Activated CD4-positive, alpha-beta T cell treated with anti-CD3 and anti-CD28 coated beads, Interleukin-2, Interleukin-6, amounts not matched to agents 100 ng/mL and 50 ng/mL, durations not matched to agents 16 hours and 8 hours (primary cell): Measurements from ENCODE around the gene RNF151.
"Not testable (repeated sequence)": the region's sequence is repeated elsewhere in the genome, so short reads cannot be mapped to it uniquely, and the experiment has no call there.

Experiments
- DNase-seq: peaks from one replicate; pipeline ENCODE4 v3.0.0-alpha.2; 2020

The RNF151 gene

DNA sequence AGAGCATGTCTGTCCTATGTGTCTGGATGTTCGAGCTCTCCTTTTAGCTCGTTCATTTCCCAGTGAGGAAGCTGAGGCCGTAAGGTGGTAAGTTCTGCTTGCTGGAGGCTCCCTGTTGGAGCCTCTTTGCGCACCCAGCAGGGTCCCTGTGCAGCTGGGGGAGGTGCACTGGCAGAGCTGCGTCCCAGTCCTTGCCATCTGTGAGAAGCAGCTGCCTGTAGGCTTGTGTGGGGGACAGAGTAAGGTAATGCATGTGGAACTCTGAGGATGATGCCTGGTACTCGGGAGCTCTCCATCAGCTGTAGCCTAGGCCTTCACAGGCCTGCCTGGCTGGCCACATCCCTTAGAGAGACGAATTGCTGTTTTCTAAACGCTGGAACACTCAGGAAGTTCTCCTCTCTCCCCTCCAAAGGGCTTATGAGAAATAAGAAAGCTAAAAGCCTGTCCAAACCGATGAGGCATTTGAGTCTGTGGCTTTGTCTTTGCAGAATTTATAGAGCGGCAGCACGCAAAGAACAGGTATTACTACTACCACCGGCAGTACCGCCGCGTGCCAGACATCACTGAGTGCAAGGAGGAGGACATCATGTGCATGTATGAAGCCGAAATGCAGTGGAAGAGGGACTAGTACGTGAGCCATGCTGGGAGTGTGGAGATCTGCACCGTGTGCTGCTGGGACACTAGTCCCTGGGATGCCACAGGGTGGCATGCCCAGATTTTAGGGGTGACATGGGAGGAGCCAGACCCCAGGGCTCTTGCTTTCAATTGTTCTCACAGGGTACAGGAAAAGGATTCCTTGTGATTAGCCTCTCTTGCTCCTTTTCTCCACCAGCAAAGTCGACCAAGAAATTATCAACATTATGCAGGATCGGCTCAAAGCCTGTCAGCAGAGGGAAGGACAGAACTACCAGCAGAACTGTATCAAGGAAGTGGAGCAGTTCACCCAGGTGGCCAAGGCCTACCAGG, 5.7 kb upstream of the RNF151 start:
- peak; percentile 77 for DNase-seq

DNA sequence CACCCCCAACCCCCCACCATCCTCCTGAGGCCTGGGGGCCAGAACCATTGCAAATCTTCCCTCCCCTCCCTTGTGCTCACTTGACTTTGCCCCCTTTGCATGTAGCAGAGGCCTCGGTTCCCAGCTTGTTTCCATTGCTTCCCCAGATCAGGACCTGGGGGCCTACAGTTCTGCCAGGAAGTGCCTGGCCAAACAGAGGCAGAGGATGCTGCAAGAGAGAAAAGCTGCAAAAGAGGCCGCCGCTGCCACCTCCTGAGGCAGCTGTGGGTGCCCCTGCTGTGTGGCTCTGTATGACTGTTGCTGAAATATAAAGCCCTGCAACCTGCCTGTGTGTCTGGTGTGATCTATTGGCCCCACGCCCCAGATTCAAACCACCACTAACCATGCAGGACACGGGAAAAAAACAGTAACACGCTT, 5.0 kb upstream of the RNF151 start:
- DNase-seq: peak; percentile 65

DNA sequence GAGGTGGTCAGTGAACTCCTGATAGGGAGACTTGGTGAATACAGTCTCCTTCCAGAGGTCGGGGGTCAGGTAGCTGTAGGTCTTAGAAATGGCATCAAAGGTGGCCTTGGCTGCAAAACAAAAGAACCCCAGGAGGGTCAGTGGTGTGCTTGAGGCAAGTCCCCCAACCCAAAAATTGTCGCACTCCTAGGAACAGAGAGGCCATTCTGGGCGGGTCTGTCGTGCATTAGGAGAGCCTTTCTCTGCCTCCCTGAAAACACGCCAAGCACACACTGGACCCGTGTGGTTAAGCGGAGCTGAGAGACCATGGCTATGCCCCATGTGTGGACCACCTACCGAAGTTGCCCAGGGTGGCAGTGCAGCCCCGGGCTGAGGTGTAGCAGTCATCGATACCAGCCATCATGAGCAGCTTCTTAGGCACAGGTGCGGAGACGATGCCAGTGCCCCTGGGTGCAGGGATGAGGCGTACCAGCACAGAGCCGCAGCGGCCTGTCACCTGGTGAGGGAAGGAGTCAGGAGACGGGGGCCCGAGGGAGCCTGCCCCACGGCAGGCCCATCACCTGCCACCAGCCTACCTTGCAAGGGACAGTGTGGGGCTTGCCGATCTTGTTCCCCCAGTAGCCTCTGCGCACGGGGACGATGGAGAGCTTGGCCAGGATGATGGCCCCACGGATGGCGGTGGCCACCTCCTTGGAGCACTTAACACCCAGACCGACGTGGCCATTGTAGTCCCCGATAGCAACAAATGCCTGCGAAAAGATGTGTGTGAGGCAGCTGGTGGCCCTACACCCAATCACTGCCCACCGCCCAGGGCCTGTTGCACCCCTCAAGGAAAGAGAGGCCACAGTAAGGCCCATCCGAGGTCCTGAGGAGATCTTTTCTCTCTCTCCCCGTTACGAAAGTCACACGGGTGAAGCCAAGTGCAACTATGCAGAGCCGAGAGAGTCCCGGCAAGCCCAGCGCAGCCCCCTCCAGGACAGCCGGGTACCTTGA, 4.2 kb upstream of the RNF151 start:
- not testable (repeated sequence) for DNase-seq

DNA sequence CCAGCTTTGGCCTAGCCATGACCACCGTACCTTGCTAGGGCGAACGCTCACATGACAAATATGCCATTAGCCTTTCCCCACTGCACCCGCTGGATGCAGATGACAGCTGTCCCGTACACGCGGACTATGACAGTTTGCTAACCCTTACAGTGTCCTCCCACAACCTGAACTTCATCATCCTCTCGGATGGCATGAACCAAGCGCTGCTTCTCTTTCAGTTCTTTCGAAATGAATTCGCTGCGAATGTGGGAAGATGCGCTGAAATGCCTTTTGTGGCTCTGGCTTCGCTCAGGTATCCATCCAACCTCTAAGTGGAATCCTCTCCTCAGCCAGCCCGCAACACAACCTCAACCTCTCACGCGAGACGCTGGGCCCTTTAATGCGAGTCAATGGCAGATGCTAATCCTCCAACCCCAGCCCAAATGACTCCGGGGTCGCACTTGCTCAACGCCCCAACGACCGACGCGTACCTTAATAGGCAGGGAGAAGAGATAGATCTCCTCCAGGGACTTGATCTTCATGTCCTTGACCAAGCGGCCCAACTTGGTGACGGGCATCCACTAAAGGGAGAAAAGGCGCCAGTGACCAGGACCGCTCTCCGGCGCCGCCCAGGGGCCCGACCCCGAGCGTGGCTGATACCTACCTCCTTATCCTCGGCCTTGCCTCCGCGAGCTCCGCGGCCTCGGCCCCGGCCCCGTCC, 2.7 kb upstream of the RNF151 start:
- DNase-seq: peak; percentile 59

DNA sequence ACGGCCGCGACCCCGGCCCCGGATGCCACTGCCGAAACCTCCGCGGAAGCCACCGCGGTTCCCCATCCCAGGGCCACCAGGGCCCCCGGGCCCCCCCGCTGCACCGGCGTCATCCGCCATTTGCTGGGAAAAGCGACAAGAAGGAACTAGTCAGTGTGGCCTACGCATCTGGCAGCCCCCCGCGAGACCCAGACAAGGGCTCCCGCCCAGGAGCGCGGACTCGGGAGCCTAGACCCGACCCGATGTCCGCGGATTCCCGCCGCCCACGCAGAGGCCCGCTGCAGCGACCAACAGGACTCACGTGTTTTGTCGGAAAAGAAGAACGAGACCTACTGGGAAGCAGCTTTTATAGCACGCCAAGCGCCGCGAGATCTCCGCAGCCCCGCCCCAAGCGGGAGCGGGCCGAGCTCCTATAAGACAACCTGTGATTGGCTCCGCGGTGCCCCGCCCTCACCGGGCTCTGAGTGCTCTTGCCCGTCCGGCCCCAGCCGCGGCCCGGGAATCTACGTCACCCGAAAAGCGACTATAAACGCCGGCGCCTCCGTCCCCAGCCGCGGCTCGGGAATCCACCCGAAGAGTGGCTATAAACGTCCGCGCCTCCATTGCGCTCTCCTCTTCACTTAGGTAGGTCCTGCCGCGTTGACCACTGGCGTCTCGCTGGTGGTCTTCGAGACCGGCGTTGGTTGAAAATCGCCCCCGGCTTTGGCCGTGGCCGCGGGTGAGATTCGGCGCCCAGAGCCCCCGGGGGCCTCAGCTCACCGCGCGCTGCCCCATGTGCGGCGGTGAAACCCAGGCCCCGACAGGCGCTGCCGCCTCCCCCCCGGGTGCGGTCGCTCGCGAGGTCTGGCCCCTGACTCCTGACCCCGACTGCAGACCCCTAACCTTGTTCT, 1.9 kb upstream of the RNF151 start, which contains the start of gene RPS2:
RPS2 (minus strand) TSS at position 321 of the 890 bp plus-strand sequence; CDS start at position 120, 201 bp downstream.
- peak; percentile 99 for DNase-seq

DNA sequence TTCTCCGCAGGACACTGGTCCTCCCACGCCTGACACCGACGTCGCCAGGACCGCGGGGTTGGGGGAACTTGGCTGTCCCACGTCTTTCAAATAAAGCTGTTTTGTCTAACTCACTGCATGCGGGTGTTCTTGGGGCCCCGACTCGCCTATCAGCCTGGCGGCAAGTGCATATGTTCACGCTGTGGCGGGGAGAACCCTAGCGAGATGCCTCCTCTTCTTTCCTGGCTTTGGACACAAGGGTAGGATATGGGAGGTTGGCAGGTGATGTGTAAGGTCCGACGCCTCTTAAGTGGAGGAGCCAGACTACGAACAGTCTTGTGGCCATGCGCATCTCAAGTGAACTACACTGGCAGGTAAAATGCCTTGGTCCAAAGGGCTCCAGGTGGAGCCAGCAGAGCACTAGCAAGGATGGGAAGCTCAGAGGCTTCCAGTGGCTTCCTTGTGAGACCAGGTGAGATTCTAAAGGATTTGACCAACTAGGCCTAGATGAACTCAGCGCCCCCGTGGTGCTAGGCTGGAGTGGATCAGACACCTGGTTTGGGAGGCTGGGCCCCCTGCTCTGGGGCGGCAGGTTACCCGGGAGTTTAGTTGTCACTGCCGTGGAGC, 1.2 kb upstream of the RNF151 start:
- no peak for DNase-seq

DNA sequence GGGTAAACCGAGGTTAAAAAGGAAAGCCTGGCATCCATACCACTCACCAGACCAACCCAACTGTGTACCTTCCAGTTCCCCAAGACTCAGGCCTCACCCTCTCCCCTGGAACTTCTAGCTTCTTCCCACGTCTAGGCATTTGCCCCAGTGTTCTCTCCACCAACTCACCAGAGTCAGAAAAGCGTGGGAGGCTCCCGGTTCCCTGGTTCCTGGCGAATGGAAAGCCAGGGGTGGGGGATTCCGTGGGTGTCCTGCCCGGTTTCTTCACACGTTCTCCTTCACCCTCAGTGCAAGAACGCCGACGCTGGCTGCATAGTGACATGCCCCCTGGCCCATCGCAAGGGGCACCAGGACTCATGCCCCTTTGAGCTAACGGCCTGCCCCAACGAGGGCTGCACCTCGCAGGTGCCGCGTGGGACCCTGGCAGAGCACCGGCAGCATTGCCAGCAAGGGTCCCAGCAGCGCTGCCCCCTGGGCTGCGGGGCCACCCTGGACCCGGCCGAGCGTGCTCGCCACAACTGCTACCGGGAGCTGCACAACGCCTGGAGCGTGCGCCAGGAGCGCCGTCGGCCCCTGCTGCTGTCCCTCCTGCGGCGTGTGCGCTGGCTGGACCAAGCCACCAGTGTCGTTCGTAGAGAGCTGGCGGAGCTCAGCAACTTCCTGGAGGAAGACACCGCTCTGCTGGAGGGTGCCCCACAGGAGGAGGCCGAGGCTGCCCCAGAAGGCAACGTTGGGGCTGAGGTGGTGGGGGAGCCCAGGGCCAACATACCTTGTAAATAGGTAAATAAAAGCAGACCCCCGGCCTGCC, 1.7 kb downstream of the RNF151 start:
- DNase-seq: no peak

DNA sequence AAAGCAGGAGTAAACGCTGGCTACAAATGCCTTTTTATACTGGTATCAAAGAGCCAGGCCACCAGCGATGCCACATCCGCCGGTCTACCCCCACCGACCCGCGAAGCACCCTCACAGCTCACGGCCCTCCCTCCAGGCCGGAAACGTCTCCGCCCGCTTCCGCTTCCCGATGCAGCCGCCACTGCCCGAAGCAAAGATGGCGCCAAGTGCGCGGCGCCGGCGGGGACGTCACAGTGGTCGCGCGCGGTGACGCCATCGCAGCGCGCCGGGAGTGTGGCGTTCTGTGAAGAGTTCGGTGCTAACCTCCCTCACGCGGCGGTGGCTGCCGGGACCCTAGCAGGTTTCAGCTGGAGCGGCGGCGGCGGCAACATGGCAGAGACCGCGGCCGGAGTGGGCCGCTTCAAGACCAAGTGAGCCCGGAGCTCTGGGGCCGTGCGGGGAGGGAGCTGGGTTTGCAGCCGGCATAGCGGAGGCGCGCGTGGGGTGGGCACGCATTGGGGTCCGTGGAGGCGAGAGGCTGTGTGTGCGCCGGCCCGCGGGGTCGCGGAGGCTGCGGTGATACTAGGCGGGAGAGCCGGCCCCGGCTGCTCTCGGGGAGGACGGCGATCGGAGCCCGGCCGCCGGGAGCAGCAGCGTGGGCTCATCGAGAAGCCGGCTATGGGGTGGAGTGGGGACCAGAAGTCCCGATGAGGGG, 5.3 kb downstream of the RNF151 start, which contains the start of gene TBL3:
TBL3 (plus strand) TSS at position 258 of the 694 bp plus-strand sequence; CDS start at position 370, 112 bp downstream.
- peak; percentile 98 for DNase-seq

DNA sequence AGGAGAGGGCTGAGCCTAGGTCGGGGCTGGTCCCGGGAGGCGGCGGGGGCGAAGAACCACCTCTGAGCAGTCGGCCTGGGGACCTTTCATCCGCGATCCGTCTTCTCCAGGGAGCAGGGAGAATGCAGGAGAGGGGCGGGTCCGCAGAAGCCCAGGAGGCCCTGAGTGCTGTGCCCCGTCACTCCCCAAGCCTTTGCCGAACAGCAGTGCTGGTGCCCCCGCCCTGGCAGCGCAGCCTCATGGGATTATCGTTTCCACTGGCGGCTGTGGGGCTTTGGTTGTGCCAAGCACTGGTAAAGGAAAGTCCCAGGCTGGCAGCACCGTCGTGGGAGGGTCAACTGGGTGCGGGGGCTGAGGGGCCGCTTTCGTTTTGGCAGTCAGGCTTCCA, 5.8 kb downstream of the RNF151 start:
- DNase-seq: no peak

DNA sequence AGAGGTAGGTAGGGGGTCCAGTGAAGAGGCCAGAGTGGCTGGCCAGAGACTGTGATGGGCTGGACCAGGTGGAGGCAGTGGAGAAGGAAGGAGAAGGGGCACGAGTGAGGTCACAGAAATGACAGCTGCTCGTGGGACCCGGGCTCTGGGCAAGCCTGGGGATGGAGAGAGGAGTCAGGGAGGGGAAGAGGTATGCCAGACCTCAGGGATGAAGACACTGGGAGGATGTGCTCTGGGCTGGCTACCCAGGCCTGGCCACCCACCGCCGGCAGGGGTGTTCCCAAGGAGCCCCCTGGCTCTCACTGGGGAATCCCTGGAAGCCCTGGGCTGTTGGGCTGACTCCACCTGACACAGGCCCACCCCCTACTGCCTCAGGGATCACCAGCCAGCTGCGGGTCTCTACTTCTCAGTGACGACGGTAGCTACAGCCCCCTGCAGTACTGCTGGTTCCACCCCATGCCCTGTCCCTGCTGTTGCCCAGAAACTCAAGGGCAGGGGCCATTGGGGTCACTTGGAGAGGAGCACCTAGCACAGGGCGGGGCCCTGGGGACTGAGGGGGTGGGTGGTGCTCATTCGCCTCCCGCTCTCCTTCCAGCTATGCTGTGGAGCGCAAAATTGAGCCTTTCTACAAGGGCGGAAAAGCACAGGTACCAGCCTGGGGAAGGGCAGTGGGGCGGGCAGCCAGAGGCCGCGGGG, 7.0 kb downstream of the RNF151 start:
- no peak for DNase-seq

DNA sequence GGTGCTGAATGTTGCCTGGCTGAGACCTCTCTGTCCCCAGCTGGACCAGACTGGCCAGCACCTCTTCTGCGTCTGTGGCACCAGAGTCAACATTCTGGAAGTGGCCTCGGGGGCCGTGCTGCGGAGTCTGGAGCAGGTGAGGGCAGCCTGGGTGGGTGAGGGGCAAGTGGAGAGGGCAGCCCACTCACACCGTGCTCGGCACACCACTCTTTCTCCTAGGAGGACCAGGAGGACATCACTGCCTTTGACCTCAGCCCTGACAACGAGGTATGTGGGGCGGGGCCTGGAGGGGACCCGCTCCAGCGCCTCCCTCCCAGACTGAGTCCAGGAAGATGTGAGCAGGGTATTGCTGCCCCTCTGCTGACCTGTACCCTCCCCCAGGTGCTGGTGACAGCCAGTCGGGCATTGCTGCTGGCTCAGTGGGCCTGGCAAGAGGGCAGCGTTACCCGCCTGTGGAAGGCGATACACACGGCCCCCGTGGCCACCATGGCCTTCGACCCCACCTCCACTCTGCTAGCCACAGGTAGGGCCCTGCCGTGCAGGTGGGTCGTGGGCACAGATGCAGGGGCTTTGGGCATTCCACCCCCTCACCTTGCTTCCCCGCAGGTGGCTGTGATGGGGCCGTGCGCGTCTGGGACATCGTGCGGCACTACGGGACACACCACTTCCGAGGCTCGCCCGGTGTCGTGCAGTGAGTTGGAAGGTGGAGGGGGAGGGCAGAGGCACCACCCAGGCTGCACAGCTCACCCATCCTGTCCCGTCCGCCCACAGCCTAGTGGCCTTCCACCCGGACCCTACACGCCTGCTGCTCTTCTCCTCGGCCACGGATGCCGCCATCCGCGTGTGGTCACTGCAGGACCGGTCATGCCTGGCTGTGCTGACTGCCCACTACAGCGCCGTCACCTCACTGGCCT, 7.8 kb downstream of the RNF151 start:
- no peak for DNase-seq

DNA sequence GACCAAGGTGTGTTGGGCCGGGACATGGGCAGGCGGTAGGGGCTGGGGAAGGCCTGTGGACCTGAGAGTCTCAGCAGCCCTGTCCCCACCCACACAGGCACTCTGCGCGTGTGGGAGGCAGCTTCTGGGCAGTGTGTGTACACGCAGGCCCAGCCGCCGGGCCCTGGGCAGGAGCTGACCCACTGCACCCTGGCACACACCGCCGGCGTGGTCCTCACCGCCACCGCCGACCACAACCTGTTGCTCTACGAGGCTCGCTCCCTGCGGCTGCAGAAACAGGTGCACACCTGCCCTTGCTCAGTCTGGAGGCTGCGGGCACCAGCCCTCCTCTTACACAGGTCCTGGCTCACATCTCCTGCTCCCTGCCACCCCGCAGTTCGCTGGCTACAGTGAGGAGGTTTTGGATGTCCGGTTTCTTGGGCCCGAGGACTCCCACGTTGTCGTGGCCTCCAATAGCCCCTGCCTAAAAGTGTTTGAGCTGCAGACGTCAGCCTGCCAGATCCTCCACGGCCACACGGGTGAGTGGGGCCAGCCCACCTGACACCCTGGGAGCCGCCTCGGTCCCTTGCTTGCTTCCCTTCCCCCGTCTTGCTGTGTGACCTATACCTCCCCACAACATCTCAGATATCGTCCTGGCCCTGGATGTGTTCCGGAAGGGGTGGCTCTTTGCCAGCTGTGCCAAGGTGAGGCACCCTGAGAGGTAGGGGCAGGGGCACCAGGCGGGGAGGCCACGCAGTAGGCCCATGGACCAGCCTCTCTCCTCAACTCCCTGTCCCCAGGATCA, 9.0 kb downstream of the RNF151 start:
- no peak for DNase-seq

DNA sequence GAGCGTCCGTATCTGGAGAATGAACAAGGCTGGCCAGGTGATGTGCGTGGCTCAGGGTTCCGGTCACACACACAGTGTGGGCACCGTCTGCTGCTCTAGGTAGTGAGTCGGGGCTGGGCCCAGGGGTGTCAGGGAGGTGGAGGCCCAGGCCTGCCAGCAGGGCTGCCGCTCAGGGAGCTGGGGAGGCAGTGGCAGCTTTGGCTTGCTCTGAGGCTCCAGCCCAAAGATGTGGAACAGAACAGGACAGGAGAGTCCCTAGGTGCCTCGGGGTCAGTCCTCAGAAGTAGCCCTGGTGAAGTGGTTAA, 9.5 kb downstream of the RNF151 start:
- no peak for DNase-seq

DNA sequence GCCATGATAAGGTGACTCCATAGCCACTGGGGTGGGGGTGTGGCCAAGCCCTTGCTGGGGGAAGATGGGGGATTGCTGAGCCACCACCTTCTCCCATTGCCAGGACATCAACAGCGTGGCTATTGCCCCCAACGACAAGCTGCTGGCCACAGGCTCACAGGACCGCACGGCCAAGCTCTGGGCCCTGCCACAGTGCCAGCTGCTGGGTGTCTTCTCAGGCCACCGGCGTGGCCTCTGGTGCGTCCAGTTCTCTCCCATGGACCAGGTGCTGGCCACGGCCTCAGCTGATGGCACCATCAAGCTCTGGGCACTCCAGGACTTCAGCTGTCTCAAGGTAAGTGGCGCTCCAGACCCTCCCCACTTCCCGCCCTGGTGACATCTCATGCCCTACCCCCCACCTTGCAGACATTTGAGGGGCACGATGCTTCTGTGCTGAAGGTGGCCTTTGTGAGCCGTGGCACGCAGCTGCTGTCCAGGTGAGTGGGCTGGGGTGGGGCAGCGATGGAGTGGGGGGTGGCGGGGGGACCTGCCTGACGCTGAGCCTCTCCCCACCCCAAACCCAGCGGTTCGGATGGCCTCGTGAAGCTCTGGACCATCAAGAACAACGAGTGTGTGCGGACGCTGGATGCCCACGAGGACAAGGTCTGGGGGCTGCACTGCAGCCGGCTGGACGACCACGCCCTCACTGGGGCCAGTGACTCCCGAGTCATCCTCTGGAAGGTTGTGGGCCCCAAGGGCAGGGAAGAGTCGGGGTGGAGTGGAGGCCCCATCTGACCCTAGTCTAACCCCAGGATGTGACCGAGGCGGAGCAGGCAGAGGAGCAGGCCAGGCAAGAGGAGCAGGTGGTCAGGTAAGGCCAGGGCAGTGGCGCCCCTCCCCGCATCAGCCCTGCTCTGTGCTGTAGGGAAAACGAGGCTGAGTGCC, 10.6 kb downstream of the RNF151 start:
- no peak for DNase-seq

DNA sequence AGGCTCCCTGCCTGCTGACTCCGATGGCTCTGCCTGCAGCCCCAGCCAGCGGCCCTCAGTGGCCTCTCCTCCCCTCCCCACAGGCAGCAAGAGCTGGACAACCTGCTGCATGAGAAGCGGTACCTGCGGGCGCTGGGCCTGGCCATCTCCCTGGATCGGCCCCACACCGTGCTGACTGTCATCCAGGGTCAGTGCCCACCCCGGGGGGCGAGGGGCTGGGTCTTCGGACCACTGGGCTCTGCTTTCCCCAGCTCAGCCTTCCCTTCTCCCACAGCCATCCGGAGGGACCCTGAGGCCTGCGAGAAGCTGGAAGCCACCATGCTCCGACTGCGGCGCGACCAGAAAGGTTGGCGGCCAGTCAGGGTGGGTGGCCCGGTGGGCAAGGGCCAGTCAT, 11.2 kb downstream of the RNF151 start:
- no peak for DNase-seq
